Activated naive CD4-positive, alpha-beta T cell treated with anti-CD3 and anti-CD28 coated beads, Interleukin-2, amount 50 U/mL, for 24 hours (primary cell): ENCODE measurements around the gene DARS2.
"Not testable (repeated sequence)": the region's sequence is repeated elsewhere in the genome, so short reads cannot be mapped to it uniquely, and the experiment has no call there.

Experiments
- H3K27ac Mint-ChIP-seq: one replicate; pipeline ENCODE4 v1.8.0; 2021; ENCODE audit warnings: mild to moderate bottlenecking, mixed read lengths
- H3K27me3 Mint-ChIP-seq: one replicate; pipeline ENCODE4 v1.8.0; 2021; ENCODE audit warnings: mixed read lengths
- H3K36me3 Mint-ChIP-seq: one replicate; pipeline ENCODE4 v1.8.0; 2021; ENCODE audit warnings: mixed read lengths
- H3K4me1 Mint-ChIP-seq: one replicate; pipeline ENCODE4 v1.8.0; 2021; ENCODE audit warnings: mixed read lengths
- H3K4me3 Mint-ChIP-seq: one replicate; pipeline ENCODE4 v1.8.0; 2021; ENCODE audit warnings: mild to moderate bottlenecking, mixed read lengths
- H3K9me3 Mint-ChIP-seq: one replicate; pipeline ENCODE4 v1.8.0; 2021; ENCODE audit warnings: mixed read lengths

Gene DARS2, protein sequence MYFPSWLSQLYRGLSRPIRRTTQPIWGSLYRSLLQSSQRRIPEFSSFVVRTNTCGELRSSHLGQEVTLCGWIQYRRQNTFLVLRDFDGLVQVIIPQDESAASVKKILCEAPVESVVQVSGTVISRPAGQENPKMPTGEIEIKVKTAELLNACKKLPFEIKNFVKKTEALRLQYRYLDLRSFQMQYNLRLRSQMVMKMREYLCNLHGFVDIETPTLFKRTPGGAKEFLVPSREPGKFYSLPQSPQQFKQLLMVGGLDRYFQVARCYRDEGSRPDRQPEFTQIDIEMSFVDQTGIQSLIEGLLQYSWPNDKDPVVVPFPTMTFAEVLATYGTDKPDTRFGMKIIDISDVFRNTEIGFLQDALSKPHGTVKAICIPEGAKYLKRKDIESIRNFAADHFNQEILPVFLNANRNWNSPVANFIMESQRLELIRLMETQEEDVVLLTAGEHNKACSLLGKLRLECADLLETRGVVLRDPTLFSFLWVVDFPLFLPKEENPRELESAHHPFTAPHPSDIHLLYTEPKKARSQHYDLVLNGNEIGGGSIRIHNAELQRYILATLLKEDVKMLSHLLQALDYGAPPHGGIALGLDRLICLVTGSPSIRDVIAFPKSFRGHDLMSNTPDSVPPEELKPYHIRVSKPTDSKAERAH

DNA sequence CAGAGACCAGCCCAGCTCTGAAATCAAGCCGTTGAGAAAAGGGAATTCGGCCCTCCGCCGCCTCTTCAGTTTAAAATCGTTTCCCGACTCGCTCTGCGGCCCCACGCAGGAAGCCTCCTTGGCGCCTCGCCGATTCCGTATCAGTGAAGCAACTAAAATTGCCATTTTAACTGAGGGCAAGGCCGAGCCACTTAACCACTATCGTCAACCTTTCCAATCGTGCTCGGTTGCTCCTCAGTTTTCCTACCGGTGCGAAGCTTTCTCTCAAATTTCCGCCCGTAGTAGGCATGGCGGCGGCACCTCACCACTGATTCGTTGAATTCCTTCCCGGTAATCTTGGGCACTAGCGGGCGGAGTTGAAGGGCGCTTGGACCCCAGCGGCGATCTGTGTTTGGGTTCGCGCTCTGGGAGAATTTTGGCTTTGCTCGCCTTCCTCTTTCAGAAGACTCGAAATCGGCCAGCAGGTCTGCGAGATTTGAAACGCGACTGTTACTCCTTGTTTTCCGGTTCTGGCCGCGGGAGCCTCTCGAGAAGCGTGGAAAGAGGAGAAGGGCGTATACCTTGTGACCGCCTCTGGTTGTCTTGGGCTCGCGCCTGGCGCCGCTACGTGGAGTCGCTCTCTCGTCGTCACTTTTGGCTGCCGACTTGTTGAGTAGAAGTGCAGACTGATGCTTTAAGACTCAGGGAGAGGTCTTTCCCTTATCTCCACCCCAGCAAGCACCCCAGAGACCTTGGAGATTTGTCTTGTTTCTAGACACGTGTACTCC lies at the start of gene DARS2, which contains the start of gene CENPL:
TSS of gene DARS2 (plus strand) at position 359 of the 767 bp plus-strand sequence. CDS start 557 bp downstream, outside the sequence.
TSS of gene CENPL (minus strand) at position 569 of the 767 bp plus-strand sequence. CDS start 13,584 bp downstream, outside the sequence.
- H3K27me3 Mint-ChIP-seq = no peaks in the 10 kb centered on the region
- peak within 1 kb of the TSS; percentile 98 for H3K27ac Mint-ChIP-seq
- no peaks in the 10 kb centered on the region for H3K9me3 Mint-ChIP-seq
- H3K36me3 Mint-ChIP-seq = peaks cover 6% of the 10 kb centered on the region
- H3K4me3 Mint-ChIP-seq = peak within 1 kb of the TSS; percentile 91
- peaks cover 60% of the 10 kb centered on the region for H3K4me1 Mint-ChIP-seq

GRCh38 chr1:173775578-173776226 lies 48.8 kb upstream of the DARS2 start:
- Mint-ChIP-seq H3K4me1 (peaks cover 4% of the 10 kb centered on the region), H3K36me3 (peaks cover 28% of the 10 kb centered on the region), H3K27ac (no peak overlapping the region), H3K27me3 (no peaks in the 10 kb centered on the region), H3K4me3 (no peak overlapping the region), H3K9me3 (no peaks in the 10 kb centered on the region)

DNA sequence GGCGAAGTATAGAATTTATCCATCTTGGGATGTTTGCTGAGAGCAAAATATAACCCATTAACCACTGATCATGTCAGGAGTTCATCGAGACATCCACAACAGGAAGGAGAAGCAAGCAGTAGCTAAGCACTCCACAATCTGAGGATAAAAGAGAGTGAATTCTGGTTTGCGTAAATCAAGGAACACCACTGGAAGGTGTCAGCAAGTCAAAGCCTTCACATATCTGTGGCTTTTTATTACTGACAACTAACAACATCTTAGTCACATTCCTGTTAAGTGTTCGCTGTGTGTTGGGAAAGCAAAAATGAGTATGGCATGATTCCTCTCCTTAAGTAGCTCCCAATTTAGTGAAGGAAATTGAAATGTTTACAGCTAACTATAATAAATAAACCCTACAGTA lies 44.5 kb upstream of the DARS2 start:
- Mint-ChIP-seq H3K4me1 (peaks cover 4% of the 10 kb centered on the region), H3K27me3 (no peaks in the 10 kb centered on the region), H3K4me3 (no peak overlapping the region), H3K27ac (no peak overlapping the region), H3K36me3 (peaks cover 27% of the 10 kb centered on the region), H3K9me3 (no peaks in the 10 kb centered on the region)

GRCh38 chr1:173784997-173785396 lies 39.5 kb upstream of the DARS2 start:
- Mint-ChIP-seq H3K4me1 (no peaks in the 10 kb centered on the region), H3K27ac (no peak overlapping the region), H3K36me3 (peaks cover 10% of the 10 kb centered on the region), H3K4me3 (no peak overlapping the region), H3K27me3 (no peaks in the 10 kb centered on the region), H3K9me3 (no peaks in the 10 kb centered on the region)

GRCh38 chr1:173789841-173790240 lies 34.6 kb upstream of the DARS2 start:
- no peaks in the 10 kb centered on the region for H3K27me3 Mint-ChIP-seq
- no peak overlapping the region for H3K27ac Mint-ChIP-seq
- no peak overlapping the region for H3K4me3 Mint-ChIP-seq
- peaks cover 6% of the 10 kb centered on the region for H3K36me3 Mint-ChIP-seq
- H3K9me3 Mint-ChIP-seq = no peaks in the 10 kb centered on the region
- H3K4me1 Mint-ChIP-seq = no peaks in the 10 kb centered on the region

DNA sequence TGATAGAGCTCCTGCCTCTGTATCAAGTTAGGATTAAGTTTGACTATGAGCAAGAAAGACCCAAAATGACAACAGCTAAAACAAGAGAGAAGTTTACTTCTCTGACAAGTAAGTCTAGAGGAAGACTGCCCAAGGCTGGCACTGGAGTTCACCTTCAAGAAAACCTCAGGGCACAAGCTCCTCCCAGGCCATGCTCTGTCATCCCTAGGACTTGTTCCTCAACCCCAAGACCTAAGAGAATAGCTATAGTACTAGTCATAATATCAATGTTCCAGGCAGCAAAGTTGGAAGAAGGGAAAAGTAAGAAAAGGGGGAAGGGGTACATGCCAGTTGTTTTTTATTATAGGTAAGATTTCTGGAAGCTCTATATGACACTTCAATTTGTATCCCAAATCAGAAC lies 26.4 kb upstream of the DARS2 start:
- no peak overlapping the region for H3K4me3 Mint-ChIP-seq
- peaks cover 8% of the 10 kb centered on the region for H3K36me3 Mint-ChIP-seq
- H3K27me3 Mint-ChIP-seq = no peaks in the 10 kb centered on the region
- H3K4me1 Mint-ChIP-seq = no peaks in the 10 kb centered on the region
- no peak overlapping the region for H3K27ac Mint-ChIP-seq
- H3K9me3 Mint-ChIP-seq = no peaks in the 10 kb centered on the region

DNA sequence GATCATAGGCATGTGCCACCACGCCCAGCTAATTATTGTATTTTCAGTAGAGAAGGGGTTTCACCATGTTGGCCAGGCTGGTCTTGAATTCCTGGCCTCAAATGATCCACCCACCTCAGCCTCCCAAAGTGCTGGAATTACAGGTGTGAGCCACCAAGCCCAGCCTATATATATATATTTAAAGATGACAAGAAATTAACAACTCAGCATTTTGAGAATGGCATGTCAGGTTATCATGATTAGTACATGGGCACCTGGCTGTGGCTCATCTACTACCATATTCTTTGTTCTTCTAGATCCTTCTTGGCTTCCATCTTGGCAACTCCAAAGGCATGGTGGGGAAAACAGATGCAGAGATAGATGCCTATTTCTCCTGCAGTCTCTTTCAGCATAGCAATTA lies 24.5 kb upstream of the DARS2 start:
- not testable (repeated sequence) for H3K4me3 Mint-ChIP-seq, H3K9me3 Mint-ChIP-seq, H3K27me3 Mint-ChIP-seq, H3K27ac Mint-ChIP-seq, H3K36me3 Mint-ChIP-seq, H3K4me1 Mint-ChIP-seq

DNA sequence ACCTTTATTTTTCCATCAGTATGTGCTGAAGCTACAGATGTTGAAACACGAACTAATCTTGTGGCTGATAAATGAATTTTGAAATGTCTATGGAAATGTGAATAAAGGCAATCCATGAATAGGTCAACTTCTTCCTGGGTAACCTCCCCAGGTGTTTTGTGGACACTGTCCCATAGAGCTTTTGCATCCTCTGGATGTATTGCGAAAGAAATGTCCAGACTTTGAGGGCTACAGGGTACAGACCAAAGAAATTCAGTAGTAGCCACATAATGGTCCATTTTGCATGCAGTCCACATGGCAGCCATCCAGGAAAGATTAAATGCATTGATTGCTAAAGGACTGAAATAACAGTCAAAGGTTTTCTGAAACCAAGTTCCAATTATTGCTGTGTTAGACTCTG lies 21.5 kb upstream of the DARS2 start:
- no peaks in the 10 kb centered on the region for H3K4me1 Mint-ChIP-seq
- H3K36me3 Mint-ChIP-seq = peaks cover 9% of the 10 kb centered on the region

GRCh38 chr1:173813654-173814053 lies 10.8 kb upstream of the DARS2 start:
- peaks cover 28% of the 10 kb centered on the region for H3K36me3 Mint-ChIP-seq
- H3K4me3 Mint-ChIP-seq, H3K9me3 Mint-ChIP-seq, H3K27ac Mint-ChIP-seq, H3K27me3 Mint-ChIP-seq: not testable (repeated sequence)
- peaks cover 40% of the 10 kb centered on the region for H3K4me1 Mint-ChIP-seq

More for the DNA sequence above, 21.5 kb upstream of the DARS2 start:
- H3K27ac Mint-ChIP-seq = no peak overlapping the region
- H3K4me3 Mint-ChIP-seq = no peak overlapping the region
- H3K27me3 Mint-ChIP-seq = no peaks in the 10 kb centered on the region
- H3K9me3 Mint-ChIP-seq = no peaks in the 10 kb centered on the region

GRCh38 chr1:173818459-173818858 lies 6.0 kb upstream of the DARS2 start:
- Mint-ChIP-seq H3K27me3 (no peaks in the 10 kb centered on the region), H3K27ac (no peak overlapping the region), H3K4me3 (no peak overlapping the region), H3K9me3 (no peaks in the 10 kb centered on the region), H3K36me3 (peaks cover 12% of the 10 kb centered on the region), H3K4me1 (peaks cover 60% of the 10 kb centered on the region)

DNA sequence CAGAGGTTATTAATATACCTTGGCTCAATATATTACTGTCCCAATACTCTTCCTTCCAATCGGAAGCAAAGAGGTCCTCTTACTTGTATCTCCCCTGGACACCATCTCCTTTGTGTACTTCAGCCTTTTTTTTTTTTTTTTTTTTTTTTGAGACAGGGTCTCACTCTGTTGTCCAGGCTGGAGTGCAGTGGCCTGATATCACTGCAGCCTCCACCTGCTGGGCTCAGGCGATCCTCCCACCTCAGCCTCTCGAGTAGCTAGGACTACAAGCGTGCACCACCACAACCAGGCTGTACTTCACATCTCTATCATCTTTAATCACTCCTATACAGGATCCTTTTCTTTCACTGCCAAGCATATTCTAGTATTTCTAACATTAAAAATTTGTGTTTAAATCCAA lies 2.8 kb upstream of the DARS2 start:
- Mint-ChIP-seq H3K27me3 (no peaks in the 10 kb centered on the region), H3K9me3 (no peaks in the 10 kb centered on the region), H3K4me3 (no peak overlapping the region), H3K4me1 (peaks cover 53% of the 10 kb centered on the region), H3K36me3 (peaks cover 5% of the 10 kb centered on the region), H3K27ac (no peak overlapping the region)

DNA sequence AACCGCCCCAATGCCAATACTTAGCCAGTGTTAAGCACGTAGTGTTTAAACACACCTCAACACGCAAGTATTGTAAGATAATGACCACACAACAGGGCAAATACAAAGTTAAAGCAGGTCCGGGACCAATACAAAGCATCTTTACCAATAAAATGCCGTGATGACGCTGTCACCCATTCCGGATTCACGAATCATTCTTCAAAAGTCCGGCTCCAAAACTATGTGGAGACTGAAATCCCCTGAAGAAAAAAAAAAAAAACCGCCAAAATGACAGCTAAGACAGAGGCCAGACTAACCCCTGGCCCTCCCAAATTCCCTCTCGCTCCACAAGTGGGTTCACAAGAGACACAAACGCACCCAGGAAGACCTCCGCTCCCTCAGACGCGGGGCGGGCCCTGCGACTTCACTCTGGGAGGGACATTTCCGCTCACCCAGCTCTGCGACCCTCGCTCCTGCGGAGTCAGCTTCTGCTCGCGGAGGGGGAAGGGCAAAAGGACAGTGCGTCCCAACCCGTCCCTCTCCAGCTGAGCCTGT lies 625 bp upstream of the DARS2 start:
- H3K27me3 Mint-ChIP-seq = no peaks in the 10 kb centered on the region
- H3K36me3 Mint-ChIP-seq = peaks cover 3% of the 10 kb centered on the region
- no peaks in the 10 kb centered on the region for H3K9me3 Mint-ChIP-seq
- H3K4me3 Mint-ChIP-seq = peak overlapping the region; percentile 91
- H3K27ac Mint-ChIP-seq = peak overlapping the region; percentile 98
- peaks cover 60% of the 10 kb centered on the region for H3K4me1 Mint-ChIP-seq

GRCh38 chr1:173827611-173828010 lies 3.1 kb downstream of the DARS2 start:
- no peak overlapping the region for H3K27ac Mint-ChIP-seq

DNA sequence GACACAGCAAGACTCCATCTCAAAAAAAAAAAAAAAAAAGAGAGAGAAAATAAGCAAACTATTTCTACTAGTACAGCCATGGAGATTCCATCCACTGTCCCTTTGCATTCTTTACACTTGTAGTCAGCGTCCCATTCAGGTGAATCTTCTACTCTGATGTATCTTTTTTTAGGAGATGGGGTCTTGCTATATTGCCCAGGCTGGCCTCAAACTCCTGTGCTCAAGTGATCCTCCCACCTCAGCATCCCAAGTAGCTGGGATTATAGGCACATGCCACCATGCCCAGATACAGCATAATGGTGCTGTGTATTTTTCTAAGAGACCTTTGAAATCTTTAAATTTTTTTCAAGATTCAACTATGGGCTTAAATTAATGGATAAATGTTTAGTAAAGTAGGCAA lies 8.3 kb downstream of the DARS2 start:
- Mint-ChIP-seq H3K9me3 (no peaks in the 10 kb centered on the region), H3K36me3 (peaks cover 14% of the 10 kb centered on the region), H3K4me1 (peaks cover 5% of the 10 kb centered on the region)

More at GRCh38 chr1:173827611-173828010, 3.1 kb downstream of the DARS2 start:
- Mint-ChIP-seq H3K4me1 (peaks cover 39% of the 10 kb centered on the region), H3K9me3 (no peaks in the 10 kb centered on the region), H3K27me3 (no peaks in the 10 kb centered on the region), H3K4me3 (no peak overlapping the region), H3K36me3 (peaks cover 7% of the 10 kb centered on the region)

GRCh38 chr1:173852105-173852504 lies 27.6 kb downstream of the DARS2 start:
- Mint-ChIP-seq H3K4me1 (peaks cover 5% of the 10 kb centered on the region), H3K4me3 (no peak overlapping the region), H3K9me3 (no peaks in the 10 kb centered on the region), H3K27me3 (no peaks in the 10 kb centered on the region), H3K27ac (no peak overlapping the region), H3K36me3 (peaks cover 14% of the 10 kb centered on the region)

More for the DNA sequence above, 8.3 kb downstream of the DARS2 start:
- H3K4me3 Mint-ChIP-seq = no peak overlapping the region
- no peaks in the 10 kb centered on the region for H3K27me3 Mint-ChIP-seq
- H3K27ac Mint-ChIP-seq = no peak overlapping the region
